C4-2B (cell line): Measurements from ENCODE around the gene CD226.

ENCODE experiments used
- H3K27ac ChIP-seq: fragments of 450-650 bp; 2 replicates; pipeline ENCODE4 v1.5.1; 2017
- ZFX ChIP-seq: fragments of 450-650 bp; IDR thresholded peaks from 2 replicates; pipeline ENCODE4 v1.6.1; 2017
- TF ChIP-seq, protein P1 (sequence below): fragments of 450-650 bp; conservative IDR thresholded peaks from 2 replicates; pipeline ENCODE4 v1.5.1; 2017; ENCODE audit warnings: mild to moderate bottlenecking

Gene CD226

DNA sequence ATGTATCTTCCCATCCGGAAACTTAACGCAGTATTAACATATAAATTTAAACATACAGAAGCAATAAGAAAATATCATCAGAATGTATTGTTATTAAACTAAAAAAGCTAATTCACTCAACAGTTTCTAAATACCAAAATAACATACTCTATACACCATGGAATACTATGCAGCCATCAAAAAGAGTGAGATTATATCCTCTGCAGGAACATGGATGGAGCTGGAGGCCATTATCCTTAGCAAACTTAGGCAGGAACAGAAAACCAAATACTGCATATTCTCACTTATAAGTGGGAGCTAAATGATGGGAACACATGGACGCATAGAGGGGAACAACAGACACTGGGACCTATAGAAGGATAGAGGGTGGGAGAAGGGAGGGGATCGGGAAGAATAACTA, 127.1 kb downstream of the CD226 start:
- no peak overlapping the region for H3K27ac ChIP-seq
- TF ChIP-seq, protein P1, sequence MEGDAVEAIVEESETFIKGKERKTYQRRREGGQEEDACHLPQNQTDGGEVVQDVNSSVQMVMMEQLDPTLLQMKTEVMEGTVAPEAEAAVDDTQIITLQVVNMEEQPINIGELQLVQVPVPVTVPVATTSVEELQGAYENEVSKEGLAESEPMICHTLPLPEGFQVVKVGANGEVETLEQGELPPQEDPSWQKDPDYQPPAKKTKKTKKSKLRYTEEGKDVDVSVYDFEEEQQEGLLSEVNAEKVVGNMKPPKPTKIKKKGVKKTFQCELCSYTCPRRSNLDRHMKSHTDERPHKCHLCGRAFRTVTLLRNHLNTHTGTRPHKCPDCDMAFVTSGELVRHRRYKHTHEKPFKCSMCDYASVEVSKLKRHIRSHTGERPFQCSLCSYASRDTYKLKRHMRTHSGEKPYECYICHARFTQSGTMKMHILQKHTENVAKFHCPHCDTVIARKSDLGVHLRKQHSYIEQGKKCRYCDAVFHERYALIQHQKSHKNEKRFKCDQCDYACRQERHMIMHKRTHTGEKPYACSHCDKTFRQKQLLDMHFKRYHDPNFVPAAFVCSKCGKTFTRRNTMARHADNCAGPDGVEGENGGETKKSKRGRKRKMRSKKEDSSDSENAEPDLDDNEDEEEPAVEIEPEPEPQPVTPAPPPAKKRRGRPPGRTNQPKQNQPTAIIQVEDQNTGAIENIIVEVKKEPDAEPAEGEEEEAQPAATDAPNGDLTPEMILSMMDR, result no peak
- no peak for TF ChIP-seq ZFX

DNA sequence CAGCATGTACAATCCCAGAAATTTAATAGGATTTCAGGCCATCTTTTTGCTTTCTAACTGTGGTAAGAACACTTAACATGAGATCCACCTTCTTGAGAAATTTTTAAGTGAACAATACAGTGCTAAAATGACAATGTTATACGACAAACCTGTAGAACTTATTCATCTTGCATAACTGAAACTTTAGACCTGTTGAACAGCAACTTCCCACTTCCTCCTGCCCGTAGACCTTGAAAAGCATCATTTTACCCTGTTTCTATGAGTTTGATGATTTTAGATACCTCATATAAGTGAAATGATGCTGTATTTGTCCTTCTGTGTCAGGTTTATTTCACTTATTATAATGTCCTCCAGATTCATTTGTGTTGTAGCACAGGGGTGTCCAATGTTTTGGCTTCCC, 128.2 kb downstream of the CD226 start:
- H3K27ac ChIP-seq, result no peak overlapping the region
- no peak for TF ChIP-seq ZFX
- TF ChIP-seq, protein P1, result no peak

DNA sequence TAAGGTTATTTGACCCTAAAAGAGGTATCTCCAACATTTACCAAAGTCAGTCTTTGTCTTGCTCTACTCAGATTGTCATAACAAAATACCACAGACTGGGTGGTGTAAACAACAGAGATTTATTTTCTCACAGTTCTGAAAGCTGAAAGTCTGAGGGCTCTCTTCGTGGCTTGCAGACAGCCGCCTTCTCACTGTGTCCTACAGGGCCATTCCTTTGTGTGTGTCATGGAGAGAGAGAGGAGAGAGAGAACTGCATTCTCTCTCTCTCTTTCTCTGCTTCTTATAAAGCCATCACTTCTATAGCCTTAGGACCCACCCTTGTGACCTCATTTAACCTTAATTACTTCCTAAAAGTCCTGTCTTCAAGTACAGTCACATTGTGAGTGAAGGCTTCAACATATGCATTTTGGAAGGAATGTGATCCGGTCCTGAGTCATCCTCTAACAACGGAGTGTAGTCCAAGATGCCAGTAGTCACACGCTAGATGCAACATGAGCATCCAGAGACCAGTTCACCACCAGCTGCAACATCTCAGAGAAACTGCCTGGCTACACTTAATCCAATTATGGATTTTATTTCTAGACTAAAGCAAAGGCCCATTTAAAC, 130.2 kb downstream of the CD226 start:
- H3K27ac ChIP-seq, result no peak overlapping the region
- TF ChIP-seq, protein P1, result no peak
- no peak for TF ChIP-seq ZFX

DNA sequence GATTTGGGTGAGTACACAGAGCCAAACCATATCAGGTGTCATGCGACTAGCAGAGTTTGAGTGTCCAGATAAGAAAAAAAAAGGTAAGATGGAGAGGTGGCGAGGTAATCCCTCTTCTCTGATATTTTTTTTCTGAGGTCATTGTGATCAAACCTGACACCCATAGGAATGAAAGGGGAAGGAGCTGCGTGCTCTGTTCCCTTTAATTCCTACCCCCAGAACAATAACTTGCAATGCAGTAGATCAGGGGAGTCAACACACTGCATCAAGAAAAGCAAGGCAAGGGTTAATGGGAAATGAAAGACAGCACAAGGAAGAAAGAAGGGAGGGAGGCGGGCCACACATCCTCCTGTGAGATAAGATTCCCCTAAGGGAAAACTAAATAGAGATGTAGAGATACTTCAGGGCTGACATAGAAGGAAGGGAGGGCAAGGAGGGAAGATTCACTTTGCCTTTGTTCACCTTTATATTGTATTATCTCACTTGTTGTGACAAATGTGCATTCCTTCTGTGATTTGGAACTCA, 132.8 kb downstream of the CD226 start:
- TF ChIP-seq, protein P1, result no peak
- no peak for TF ChIP-seq ZFX

DNA sequence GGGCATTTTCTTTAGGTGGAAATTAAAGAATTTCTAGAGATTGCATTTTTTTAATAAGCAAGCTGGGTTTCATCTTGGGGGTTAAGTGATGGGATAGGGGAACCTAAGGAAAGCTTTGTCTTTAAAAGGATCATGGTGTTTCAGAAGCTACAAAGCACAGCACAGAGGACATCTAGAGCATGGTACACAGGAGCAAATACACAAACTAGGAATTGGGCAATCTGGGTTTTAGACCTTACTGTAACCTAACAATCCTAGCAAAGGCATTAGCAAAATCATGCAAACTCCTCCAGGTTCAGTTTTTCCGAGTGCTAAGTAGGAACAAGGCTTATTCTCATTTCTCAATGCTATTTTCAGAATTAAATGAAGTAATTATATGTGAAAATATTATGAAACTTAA, 134.1 kb downstream of the CD226 start:
- TF ChIP-seq, protein P1, result no peak
- TF ChIP-seq ZFX, result no peak
- no peak overlapping the region for H3K27ac ChIP-seq

More for the DNA sequence above, 132.8 kb downstream of the CD226 start:
- H3K27ac ChIP-seq, result no peak overlapping the region; the same call in 1 of the 2 replicates

DNA sequence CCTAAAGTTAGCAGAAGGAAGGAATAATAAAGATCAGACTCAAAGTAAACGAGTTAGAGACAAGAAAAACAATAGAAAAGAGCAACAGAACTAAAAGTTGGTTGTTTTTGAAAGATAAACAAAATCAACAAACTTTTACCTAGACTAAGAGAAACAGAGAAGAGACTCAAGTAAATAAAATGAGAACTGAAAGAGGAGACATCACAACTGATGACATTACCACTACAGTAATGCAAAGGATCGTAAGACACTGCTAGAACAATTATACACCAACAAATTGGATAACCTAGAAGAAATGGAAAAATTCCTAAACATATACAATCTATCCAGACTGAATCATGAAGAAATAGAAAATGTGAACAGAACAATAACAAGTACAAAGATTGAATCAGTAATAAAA, 139.3 kb downstream of the CD226 start:
- TF ChIP-seq ZFX, result no peak
- TF ChIP-seq, protein P1, result no peak

DNA sequence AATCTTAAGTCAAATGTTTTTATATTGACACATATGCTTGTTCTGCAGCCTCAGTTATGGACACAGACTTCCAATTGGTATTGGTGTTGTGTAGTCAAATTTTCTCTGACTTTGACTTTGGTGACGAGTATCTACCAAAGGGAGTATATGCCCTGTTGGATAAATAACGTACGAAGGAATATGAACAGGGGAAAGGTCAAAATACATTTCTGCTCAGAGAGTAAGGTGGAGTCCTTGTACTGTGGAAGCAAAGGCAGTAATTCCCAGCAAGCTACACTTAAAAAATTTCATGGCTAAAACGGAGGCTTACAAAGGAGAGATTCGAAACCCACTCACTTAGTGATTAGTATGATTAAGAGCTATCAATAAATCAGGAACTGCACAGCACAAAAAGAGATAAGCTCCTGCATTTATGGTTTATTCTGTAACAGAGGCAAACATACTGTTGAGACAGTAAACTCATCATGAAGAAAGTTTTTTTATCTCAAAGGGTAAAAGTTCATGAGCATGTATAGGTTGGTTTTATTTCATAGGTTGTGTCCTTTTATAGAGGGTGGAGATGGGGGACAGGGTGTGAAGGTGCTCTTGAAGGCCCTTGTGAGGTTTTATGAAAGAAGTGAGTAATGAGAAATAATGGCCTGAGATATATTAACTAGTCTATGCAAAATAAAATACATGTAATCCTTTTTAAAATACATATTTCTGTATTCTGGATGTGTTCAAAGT, 142.7 kb downstream of the CD226 start:
- no peak for TF ChIP-seq ZFX
- TF ChIP-seq, protein P1, result no peak
- H3K27ac ChIP-seq, result no peak overlapping the region

More for the DNA sequence above, 139.3 kb downstream of the CD226 start:
- H3K27ac ChIP-seq, result no peak overlapping the region
